ENCODE results near the gene PTGDR2.

Gene PTGDR2

DNA sequence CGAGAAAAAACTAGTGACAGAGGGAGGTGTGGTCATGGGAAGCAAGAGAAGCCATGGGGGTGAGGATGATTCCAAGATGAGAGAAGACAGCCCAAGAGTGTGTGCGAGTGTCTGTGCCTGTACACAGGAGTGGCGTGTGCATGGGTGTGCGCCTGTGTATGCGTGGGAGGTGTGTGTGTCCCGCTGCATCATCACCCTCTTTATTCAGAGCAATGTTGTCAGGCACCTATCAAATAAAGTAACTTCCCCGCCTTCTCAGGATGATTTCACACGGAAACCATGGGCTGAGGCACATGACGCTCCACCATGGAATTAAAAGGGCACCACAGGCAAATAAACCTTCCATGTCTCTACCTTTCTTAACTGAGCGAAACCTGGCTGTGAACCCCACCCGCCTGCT lies 46.1 kb downstream of the PTGDR2 start:
- TF ChIP-seq CTCF (conservative IDR thresholded peaks at IDR 0.05): no peak
- H3K27ac ChIP-seq: no peak overlapping the region

DNA sequence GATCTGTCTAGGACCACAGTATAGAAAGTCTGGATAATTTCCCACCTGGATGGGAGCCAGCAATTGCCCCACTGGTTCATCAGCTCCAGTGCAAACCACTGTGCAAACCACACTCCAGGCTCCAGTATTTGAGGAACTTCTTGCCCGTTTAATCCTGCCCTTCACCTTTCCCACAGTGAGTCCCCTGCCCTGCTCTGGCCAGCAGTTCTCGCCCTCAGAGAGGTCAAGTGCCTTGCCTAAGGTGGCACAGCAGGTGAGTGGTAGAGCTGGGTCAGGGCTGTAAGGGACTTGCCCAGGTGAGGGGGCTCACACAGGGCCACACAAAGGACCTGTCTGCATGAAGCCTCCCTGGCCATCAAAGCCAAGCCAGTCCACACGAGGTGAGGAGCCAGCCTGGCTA lies 46.5 kb downstream of the PTGDR2 start:
- TF ChIP-seq CTCF (conservative IDR thresholded peaks at IDR 0.05): no peak
- no peak overlapping the region for H3K27ac ChIP-seq

GRCh38 chr11:60803273-60803936 lies 52.3 kb downstream of the PTGDR2 start:
- TF ChIP-seq CTCF (conservative IDR thresholded peaks at IDR 0.05): no peak
- H3K27ac ChIP-seq: no peak overlapping the region

DNA sequence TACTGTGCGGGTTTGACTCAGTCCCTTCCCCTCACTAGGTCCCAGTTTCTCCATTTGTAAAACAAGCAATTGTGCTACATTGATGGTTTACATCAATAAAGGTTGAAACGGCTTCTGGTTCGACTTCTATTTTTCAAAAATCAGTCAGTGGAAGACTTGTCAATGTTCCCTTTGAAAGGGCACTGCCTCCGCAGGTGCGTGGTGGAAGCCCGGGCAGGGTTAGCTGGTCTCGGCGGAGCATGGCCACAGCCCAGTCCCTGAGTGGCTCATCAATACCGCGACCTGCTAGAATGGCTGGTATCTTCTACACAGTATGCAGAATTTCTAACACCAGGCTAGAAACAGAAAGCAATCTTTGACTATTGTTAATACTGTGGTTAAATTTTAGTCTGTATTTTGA lies 54.6 kb downstream of the PTGDR2 start:
- no peak for TF ChIP-seq CTCF (conservative IDR thresholded peaks at IDR 0.05)

More for the DNA sequence above, 54.6 kb downstream of the PTGDR2 start:
- H3K27ac ChIP-seq: no peak overlapping the region
